Anterior cingulate cortex (tissue), 58 donors: Measurements from ENCODE around the gene CRAMP1.
A peak's percentile ranks its signal among the peaks of the same experiment; 100 is the strongest.

Source experiments
- DNase-seq, 58 donors: peaks; one replicate each; lab custom pipeline; 2025; lab: John Stamatoyannopoulos, UW

The CRAMP1 gene

DNA sequence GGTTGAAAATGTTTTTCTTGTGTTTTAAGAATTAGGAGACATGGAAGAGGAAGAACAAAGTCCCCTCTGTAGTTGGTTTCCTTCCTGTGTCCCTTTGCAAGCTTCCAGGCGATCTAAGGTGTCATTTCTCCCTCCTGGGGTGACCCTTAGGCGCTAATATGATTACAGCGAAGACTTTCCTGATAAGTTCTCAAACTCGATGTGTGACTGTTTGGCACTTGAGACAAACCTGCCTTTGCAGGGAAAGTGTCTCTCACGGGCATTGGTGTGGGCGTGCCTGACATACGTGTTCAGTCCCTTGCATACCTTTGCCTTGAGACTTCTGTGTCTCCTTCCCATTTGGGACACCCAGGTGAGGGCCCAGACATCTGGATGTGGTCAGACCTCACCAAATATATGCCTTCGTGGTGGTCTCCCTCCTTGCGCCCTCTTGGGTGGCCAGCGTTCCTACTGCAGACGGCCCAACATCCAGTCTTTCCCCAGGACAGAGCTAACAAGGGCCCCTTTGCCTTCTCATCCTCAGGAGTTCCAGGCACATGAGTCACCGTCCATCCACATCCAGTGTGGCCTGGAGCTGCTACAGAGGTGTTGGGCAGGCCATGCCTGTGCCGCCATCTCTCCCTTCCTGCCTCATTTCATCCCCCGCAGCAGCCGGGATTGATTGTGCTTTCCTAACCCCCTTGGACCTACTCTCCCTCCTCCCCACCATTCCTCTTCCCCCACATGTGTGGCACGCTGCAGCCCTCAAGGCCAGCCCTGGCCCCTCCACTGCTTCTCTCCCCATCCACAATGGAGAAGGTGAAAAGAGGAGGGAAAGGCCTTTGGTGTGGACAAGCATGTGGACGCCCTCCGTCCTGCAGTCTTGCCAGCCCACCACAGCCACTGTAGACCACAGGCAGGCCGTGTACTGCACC, 62.8 kb downstream of the CRAMP1 start:
- no peak for DNase-seq

DNA sequence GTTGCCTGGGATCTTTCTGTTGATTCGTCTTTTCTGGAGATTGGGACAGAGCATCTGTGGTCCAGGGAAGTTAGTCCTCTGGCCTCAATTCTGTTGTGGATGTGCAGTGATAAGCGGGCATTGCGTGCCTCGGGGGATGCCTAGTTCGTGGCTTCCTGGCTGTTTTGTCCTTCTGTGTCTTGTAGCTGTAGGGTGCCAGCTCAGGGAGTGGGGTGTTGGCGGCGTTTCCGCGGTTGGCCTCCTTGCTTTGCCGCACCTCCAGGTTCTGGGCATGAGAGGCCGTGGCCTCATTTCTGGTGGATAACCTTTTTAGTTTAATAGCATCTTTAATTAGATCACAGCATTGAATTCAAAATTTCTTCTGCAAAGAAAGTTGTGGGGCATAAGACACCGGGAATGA, 64.5 kb downstream of the CRAMP1 start:
- no peak for DNase-seq

DNA sequence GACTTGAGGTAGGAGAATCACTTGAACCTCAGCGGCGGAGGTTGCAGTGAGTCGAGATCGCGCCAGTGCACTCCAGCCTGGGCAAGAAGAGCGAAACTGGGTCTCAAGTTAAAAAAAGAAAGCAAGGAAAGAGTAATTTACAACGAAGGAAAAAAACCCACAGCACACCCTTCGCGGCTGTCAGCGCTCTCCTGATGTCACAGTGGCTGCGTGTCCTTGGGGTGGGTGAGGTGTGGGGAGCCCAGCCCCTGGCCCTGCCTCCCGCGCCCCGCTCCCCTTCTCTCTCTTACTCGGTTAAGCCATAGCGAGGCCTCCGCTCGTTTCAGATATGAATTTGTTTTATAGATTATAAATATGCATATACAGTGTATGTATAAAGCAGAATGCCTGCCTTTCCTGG, 65.2 kb downstream of the CRAMP1 start:
- no peak for DNase-seq

DNA sequence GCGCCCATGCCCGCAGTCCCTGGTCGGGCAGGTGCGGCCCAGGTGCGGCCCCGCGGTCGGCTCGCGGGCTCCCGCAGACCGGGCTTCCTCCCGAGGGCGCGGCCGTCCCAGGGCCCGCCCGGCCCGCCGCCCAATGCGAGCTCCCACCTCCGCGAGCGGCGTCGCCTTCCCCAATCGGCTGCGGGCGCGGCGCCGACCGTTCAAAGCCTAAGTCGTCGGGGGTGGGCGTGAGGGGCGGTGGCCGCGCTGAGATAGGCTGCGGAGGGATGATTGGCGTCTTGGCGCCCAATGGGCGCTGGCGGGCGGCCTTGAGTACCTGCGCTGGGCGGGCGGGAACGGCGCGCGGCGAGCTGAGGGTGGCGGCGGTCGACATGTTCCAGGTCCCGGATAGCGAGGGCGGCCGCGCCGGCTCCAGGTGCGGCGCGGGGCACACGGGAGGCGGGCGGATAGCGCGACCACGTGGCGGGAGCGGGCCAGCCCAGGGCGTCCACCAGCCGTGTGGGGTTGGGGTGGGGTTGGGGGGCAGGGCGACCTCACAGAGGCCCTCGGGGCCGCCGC, 65.9 kb downstream of the CRAMP1 start, which contains the start of gene JPT2:
Gene JPT2, plus strand, starts transcription at position 338 of the 558 bp plus-strand sequence. Its CDS starts 34 bp downstream, at position 372.
- peak; percentile 39 to 96 (median 87) for DNase-seq

DNA sequence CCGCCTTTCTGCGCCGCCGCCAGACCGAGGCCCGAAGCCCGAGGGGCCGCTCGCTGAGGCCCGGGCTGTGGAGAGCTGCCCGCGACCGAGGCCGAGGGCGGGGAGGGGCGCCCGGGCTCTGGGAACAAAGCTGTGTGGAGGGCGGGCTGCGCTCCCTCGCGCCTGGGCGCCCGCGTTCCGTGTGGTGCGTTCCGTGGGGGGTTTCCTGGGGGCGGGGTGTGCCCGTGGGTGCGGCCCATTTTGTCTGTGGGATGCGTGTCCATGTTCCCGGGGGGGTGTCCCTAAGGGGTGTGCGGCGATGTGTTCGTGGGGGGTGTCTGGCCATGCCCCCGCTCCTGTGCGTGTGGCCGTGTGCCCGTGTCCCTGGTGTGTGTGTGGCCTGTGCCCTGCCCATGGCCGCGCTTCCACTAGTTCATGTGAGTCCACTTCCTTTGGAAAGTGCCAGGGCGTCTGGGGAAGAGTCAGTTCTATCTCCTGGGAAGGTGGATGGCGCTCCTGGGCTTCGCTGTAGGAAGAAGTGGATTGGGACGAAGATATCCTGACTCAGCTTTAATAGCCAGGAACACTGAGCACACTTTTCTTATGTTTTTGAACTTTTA, 66.4 kb downstream of the CRAMP1 start:
- peak in 11 of 58 donors; percentile 19 to 52 (median 33) for DNase-seq

DNA sequence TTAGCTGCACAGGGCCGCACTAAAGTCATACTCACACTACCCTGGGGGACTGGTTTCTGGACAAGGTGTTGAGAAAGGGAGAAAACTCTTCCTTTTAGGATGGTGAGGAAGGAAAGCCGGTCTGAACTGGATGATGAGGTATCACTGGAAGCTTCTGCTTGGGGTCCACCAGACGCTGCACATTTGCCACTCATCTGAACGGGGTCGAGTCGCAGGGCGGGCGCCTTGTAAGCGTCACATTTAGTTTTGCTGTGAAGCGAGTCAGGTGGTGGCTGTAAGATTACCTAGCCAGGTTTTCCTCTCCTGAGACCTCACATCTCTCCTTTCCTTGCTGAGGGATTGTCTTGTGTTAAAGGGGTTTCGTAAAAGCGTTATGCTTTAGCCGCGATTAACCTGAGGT, 68.2 kb downstream of the CRAMP1 start:
- DNase-seq, result no peak

DNA sequence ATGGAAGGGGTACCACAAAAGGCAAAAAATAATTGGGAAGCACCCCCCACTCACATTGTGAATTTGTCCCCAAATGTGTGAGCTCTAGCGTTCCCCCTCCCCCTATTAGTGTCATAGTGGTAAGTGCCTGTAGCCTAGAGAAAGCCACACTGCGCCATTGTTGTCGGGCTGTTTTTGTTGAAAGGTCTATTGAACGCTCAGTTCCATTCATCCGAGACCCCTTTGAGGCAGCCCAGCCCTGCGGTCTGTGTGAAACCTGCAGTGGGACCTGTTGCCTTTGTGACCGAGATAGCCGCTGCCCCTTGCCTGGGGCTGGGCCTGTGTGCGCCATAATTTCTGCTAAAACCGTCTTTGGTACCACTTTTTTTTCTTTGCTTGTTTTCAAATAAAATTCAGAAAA, 68.9 kb downstream of the CRAMP1 start:
- no peak for DNase-seq

DNA sequence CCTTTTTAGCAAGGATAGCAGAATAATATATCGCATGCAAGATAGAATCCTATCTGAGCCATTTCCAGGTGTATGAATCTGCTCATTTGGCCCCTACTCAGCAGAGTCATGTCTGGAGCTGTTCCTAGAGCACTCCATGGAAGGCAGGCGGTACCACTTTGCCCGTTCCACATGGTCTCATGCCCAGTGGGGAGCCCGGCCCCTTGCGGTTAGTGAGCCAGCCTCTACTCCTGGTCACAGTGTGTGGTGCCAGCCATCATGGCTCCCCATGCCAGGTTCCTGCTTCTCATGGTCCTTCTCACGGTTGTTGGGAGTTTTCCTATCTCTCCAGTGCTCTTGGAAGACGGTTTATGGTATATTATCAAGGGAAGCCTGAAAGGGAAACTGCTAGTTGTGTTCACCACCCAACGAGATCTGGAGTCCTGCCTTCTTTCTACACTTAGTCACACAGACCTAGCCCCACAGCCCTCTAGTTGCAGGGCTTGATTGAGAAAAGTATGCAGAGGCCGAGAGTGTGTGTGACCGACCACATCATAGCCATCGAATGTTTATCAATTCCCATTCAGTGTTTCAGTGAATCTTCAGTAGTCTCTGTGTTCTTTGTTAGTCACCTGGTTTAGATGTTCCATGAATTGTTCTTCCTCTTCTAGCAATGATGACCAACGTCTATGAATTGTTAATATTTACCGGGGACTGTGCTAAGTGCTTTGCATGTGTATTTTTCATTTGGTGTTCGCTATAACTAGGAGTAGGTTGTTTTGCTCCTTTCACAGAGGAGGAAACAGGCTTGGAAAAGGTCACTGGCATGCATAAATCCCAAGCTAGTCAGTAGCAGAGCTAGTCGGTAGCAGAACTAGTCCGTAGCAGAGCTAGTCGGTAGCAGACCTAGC, 75.5 kb downstream of the CRAMP1 start:
- no peak for DNase-seq

DNA sequence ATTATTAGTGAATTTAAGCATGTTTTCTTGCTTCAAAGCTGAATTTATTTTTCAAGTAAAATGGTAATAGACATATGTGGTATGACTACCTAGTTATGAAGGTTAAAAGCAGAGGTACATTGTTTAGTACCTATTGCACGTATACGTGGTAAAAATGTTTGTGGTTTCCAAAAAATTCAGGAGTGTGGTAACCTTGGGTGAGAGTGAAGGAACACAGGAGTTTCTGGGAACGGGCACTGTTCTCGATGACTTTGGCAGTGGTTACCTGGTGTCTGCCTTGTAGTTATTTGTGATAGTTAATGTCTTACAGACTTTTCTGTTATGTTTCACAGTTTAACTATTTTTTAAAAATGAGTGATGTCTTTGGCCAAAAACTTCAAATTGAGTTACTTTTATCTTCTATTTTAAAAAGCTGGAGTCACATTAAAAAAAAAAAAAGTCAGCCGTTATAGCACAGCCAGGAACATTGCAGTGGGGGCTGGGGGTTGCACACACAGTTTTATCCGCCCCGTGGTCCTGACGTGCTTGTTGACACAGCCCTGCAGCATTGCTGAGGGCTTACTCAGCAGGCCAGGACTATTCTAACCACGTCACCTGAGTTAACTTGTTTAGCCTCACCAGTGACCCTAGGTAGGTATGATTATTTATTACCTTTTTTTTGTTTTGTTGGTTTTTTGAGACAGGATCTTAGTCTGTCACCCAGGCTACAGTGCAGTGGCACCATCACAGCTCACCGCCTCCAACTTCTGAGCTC, 76.8 kb downstream of the CRAMP1 start:
- DNase-seq, result no peak

DNA sequence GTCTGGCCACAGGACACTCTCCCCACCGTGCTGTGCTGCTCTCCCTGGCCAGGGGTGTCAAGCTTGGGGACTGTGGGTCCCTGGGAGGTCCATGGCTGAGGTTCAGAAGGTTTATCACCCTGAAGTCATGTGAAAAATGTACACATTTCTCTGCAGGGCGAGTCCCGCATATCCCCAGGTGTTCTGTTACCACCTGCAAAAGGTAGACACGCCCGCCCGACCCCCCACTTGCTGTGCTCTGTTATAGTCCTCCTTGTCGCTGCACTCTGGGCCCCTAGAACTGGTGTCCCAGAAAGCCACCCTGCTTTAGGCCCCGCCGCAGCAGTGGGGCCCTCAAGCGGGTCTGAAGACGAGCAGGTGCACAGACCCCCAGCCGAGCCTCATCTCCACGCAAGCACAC, 77.7 kb downstream of the CRAMP1 start:
- DNase-seq, result no peak

DNA sequence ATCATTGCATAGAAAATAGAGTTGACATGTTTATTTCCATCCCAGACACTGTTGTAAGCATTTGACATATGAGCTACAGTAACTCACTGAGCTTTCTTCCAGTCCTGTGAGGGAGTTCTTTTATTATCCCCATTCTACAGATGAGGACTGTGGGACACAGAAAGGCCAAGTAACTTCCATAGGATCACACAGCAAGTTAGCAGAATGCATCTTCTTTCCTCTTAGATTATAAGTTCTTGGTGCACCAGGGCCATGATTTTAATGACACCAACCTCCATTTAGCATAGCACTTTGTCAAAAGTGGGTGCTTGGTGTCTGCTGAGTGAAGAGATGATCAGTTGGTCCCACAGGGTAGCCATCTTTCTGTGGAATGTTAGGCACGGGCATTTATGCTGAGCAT, 78.7 kb downstream of the CRAMP1 start:
- DNase-seq, result no peak

DNA sequence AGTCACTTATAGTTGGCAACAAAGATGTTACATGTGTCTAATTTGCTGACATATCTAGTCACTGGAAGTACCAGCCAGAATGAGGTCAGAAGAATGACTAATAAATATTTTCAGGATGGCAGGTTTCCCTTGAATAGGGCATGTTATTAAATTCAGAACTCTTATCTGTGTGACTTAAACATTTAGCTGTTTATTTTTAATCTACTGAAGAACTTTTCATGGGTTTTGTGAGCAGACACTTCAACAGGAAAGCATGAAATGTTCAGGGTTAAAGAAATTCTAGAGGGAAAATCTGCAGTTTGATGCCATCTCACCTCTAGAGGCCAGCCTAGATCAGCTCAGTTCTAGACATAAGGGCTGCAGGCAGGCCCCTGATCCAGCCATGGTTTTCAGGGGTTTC, 79.1 kb downstream of the CRAMP1 start:
- DNase-seq, result no peak

DNA sequence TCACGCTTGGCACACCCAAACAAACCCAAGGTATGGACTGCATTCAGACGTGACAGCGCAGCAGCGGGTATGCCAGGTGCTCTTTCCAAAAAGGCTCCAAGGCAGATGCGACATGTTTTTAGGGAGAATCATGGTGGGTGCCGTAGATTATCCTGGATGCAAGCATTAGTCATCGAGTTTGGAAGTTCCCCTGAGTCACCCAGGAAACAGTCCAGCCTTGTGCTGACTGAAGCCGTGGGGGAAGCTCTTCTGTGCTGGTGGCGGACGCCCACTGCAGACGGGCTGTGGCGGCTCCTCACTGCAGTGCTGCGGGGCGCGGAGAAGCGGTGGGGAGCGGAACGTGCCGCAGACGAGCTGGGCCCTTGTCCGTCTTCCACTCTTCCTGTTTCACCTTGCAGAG, 79.8 kb downstream of the CRAMP1 start:
- DNase-seq, result peak in 19 of 58 donors; percentile 11 to 75 (median 30)

DNA sequence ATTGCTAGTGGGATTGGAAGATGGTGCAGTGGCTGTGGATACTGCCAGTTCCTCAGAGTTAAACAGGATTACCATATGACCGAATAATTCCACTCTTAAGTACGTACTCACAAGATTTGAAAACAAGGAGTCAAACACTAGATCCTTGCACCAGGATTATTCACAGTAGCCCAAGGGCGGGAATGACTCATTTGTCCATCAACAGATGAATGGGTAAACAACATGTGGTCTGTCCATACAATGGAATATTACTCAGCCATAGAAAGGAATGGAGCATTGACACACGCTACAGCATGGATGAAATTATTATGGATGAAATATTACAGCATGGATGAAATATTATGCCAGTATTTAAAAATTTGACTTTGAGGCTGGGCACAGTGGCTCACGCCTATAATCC, 84.7 kb downstream of the CRAMP1 start:
- no peak for DNase-seq

DNA sequence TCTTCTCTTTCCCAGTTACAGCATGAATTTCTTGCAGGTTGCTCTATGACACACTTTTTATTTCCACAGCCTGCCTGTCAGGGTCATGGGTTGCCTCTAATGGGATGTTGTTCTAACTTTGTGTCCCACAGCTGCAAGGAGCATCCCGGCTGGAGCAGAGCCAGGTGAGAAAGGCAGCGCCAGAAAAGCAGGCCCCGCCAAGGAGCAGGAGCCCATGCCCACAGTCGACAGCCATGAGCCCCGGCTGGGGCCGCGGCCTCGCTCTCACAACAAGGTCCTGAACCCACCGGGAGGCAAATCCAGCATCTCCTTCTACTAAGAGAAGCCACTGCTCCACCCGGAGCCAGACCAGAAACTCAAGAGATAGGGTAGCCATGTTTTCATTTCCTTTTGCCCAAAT, 86.5 kb downstream of the CRAMP1 start:
- no peak for DNase-seq

DNA sequence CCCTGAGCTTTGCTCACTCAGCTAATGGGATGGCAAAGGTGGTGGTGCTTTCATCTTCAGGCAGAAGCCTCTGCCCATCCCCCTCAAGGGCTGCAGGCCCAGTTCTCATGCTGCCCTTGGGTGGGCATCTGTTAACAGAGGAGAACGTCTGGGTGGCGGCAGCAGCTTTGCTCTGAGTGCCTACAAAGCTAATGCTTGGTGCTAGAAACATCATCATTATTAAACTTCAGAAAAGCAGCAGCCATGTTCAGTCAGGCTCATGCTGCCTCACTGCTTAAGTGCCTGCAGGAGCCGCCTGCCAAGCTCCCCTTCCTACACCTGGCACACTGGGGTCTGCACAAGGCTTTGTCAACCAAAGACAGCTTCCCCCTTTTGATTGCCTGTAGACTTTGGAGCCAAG, 88.1 kb downstream of the CRAMP1 start:
- DNase-seq, result no peak

DNA sequence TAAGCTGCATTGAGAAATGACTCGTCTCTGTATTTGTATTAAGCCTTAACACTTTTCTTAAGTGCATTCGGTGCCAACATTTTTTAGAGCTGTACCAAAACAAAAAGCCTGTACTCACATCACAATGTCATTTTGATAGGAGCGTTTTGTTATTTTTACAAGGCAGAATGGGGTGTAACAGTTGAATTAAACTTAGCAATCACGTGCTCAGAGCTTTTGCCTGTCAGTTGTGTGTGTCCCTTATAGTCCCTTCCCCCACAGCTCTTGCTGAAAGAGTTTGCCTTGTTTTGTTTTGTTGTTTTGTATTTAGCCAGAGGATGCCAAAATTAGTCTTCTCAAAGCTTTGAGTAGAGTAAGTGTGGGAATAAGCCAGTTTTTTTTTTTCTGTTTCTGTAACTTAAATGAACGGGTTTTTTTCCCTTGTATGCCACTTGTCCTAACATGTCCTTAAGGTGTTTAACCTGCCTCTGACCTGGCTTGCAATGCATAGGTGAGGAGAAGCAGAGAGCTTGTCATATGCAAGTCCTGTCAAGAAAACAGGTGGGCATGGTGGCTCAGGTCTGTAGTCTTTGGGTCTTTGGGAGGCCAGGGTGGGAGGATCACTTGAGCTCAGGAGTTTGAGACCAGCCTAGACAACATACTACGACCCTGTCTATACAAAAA, 89.2 kb downstream of the CRAMP1 start:
- DNase-seq, result peak in 1 of 58 donors; percentile 51

DNA sequence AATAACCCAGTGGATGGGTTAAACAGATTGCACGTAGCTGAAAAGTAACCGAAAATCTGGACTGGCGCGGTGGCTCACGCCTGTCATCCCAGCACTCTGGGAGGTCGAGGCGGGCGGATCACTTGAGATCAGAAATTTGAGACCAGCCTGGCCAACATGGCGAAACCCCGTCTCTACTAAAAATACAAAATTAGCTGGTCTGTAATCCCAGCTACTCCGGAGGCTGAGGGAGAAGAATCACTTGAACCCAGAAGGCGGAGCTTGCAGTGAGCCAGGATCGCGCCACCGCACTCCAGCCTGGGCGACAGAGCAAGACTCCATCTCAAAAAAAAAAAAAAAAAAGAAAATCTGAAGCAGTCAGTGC, 93.1 kb downstream of the CRAMP1 start:
- peak in 5 of 58 donors; percentile 48 to 69 (median 58) for DNase-seq

DNA sequence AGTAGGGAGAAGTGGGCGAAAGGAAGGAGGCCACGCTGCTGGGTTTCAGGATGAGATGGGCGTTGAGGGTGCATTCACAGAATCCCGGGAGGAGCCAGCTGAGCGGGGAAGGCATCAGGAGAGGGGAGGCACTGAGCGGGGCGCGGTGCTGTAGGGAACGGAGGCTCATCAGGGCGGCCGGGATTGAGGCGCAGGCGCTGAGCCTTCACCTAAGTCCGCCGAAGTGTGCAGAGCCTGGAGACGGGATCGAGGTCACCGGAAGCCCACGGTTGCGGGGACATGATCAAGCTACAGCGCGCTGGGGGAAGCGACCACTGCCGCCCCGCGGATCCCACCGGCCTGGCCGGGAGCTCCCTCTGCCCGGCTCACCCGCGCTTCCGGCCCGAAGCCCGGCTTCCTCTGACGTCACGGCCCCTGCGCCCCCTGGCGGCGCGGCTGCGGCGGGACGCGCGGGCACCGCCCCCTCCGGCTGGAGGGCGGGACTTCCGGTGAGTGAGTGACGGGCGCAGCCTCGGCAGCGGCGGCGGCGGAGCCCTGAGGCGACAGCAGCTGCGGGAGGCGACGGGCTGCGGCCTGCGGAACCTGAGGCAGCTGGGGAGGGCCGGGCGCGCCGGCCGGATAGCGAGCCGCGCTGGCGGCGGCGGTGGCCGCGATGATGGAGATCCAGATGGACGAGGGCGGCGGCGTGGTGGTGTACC, 93.7 kb downstream of the CRAMP1 start, which contains the start of gene MAPK8IP3:
Gene MAPK8IP3, plus strand, starts transcription at position 508 of the 698 bp plus-strand sequence. Its CDS starts 145 bp downstream, at position 653.
- DNase-seq, result peak in 57 of 58 donors; percentile 67 to 95 (median 88)
